ENCODE measurements around the gene PLXDC1. TPM values are rescaled to one million over a fixed set of nuclear protein-coding genes. Genes with fewer than 3 reads are reported as not detected.
A peak's percentile ranks its signal among the peaks of the same experiment; 100 is the strongest.

The PLXDC1 gene
- total and polyA plus RNA-seq, 2 experiments from 2014 or later: 0.28 to 0.91 TPM

DNA sequence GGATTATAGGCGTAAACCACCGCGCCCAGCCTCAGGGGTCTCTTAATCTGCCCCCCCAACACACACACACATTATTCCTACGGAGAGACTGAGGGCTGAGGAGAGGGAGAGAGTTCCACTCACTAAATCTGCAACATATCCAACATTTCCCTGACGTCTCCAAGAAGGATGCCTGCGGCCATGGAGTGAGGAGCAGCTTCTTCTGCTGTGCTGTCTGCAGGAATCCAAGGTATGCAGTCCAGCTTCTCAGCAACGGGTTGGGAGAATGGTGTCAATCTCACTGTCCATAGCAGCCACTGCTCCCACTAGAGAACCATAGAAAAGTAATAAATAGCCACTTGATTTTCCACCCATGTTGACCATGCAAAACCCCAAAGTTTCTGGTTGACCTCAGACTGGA is 5.1 kb upstream of the PLXDC1 start (continued):
- no peak for TF ChIP-seq EZH2phosphoT487 (IDR thresholded peaks at IDR 0.05; ENCODE audit: unreplicated experiment)
- TF ChIP-seq, protein P1, sequence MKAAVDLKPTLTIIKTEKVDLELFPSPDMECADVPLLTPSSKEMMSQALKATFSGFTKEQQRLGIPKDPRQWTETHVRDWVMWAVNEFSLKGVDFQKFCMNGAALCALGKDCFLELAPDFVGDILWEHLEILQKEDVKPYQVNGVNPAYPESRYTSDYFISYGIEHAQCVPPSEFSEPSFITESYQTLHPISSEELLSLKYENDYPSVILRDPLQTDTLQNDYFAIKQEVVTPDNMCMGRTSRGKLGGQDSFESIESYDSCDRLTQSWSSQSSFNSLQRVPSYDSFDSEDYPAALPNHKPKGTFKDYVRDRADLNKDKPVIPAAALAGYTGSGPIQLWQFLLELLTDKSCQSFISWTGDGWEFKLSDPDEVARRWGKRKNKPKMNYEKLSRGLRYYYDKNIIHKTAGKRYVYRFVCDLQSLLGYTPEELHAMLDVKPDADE (IDR thresholded peaks at IDR 0.05): no peak

- no peak overlapping the region for H3K27ac Mint-ChIP-seq
Measured at GRCh38 chr17:39155654-39156053, 4.2 kb upstream of the PLXDC1 start.

More at GRCh38 chr17:39155654-39156053, 4.2 kb upstream of the PLXDC1 start:
- TF ChIP-seq CREB1 (CRISPR knock-in tag; IDR thresholded peaks at IDR 0.05; ENCODE audit: low read depth) (no peak), EZH2phosphoT487 (IDR thresholded peaks at IDR 0.05; ENCODE audit: unreplicated experiment) (no peak), STAT1 (IDR thresholded peaks at IDR 0.05; ENCODE audit: unreplicated experiment) (no peak), ZNF462 (CRISPR knock-in tag; IDR thresholded peaks at IDR 0.05) (no peak), ZNF331 (CRISPR knock-in tag; IDR thresholded peaks at IDR 0.05; ENCODE audit: low read depth) (no peak), ZNF114 (CRISPR knock-in tag; IDR thresholded peaks at IDR 0.05) (no peak), JUNB (IDR thresholded peaks at IDR 0.05; ENCODE audit: unreplicated experiment) (no peak)
- TF ChIP-seq, protein P2, sequence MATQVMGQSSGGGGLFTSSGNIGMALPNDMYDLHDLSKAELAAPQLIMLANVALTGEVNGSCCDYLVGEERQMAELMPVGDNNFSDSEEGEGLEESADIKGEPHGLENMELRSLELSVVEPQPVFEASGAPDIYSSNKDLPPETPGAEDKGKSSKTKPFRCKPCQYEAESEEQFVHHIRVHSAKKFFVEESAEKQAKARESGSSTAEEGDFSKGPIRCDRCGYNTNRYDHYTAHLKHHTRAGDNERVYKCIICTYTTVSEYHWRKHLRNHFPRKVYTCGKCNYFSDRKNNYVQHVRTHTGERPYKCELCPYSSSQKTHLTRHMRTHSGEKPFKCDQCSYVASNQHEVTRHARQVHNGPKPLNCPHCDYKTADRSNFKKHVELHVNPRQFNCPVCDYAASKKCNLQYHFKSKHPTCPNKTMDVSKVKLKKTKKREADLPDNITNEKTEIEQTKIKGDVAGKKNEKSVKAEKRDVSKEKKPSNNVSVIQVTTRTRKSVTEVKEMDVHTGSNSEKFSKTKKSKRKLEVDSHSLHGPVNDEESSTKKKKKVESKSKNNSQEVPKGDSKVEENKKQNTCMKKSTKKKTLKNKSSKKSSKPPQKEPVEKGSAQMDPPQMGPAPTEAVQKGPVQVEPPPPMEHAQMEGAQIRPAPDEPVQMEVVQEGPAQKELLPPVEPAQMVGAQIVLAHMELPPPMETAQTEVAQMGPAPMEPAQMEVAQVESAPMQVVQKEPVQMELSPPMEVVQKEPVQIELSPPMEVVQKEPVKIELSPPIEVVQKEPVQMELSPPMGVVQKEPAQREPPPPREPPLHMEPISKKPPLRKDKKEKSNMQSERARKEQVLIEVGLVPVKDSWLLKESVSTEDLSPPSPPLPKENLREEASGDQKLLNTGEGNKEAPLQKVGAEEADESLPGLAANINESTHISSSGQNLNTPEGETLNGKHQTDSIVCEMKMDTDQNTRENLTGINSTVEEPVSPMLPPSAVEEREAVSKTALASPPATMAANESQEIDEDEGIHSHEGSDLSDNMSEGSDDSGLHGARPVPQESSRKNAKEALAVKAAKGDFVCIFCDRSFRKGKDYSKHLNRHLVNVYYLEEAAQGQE (IDR thresholded peaks at IDR 0.05; ENCODE audit: unreplicated experiment): no peak
- no peaks in the 10 kb centered on the region for H3K36me3 ChIP-seq (ENCODE audit: insufficient read depth)
- peaks cover 2% of the 10 kb centered on the region; the same call in 1 of the 2 replicates for H3K4me1 ChIP-seq (ENCODE audit: insufficient read depth)
- no peak for DNase-seq (ENCODE audit: low spot score)
- Mint-ChIP-seq H3K4me3 (no peak overlapping the region), H3K36me3 (ENCODE audit: low read depth) (peaks cover 9% of the 10 kb centered on the region), H3K4me1 (peaks cover 14% of the 10 kb centered on the region), H3K9me3 (peaks cover 13% of the 10 kb centered on the region), H3K27me3 (ENCODE audit: insufficient read depth, low read depth, poor library complexity) (peaks cover 49% of the 10 kb centered on the region)
- peaks cover 18% of the 10 kb centered on the region for H3K27me3 ChIP-seq (ENCODE audit: insufficient read depth)
- no peaks in the 10 kb centered on the region for H3F3A ChIP-seq (replicated peaks; ENCODE audit: low read depth)
- no peak for ATAC-seq
- no peaks in the 10 kb centered on the region for H4K20me1 ChIP-seq (replicated peaks; ENCODE audit: insufficient read depth)
- no peak overlapping the region for H3K4me3 ChIP-seq
- peak overlapping the region; percentile 38; the same call in 1 of the 2 replicates for H2AFZ ChIP-seq
- H3K27ac ChIP-seq (ENCODE audit: low read depth): no peak overlapping the region
- H3K4me2 ChIP-seq: no peak overlapping the region
- no peaks in the 10 kb centered on the region for H3K79me2 ChIP-seq (replicated peaks; ENCODE audit: insufficient read depth)
- no peaks in the 10 kb centered on the region for H3K9me2 ChIP-seq (ENCODE audit: insufficient read depth)
